Kidney (tissue), 14 donors: ENCODE measurements around the gene STK25. TPM values are rescaled to one million over a fixed set of nuclear protein-coding genes. Genes with fewer than 3 reads are reported as not detected.

Experiments used
- DNase-seq, 5 donors: peaks; one replicate each; pipeline ENCODE4 v3.0.0-alpha.2; 2013 to 2020
- FAIRE-seq: peaks from 2 replicates; lab custom pipeline; 2012; peaks lifted over from hg19 to GRCh38; lab: Jason Lieb, UNC
- H3K27ac ChIP-seq, 2 donors: one replicate each; pipeline ENCODE4 v1.7.0; 2013; ENCODE audit warnings: low read depth in 2 of 2, low read length in 2 of 2, inconsistent platforms in 1 of 2
- H3K27me3 ChIP-seq: one replicate; pipeline ENCODE4 v1.7.1; 2013; ENCODE audit warnings: low read length, inconsistent platforms; ENCODE audit not compliant: control insufficient read depth, insufficient read depth
- H3K36me3 ChIP-seq, 3 donors: one replicate each; pipeline versions ENCODE4 v1.7.0 to v1.7.1; 2013; ENCODE audit warnings: low read length in 3 of 3, control low read depth in 1 of 3, inconsistent platforms in 1 of 3; ENCODE audit not compliant: insufficient read depth in 3 of 3, control insufficient read depth in 2 of 3
- H3K4me1 ChIP-seq, 3 donors: one replicate each; pipeline versions ENCODE4 v1.7.0 to v1.7.1; 2013; ENCODE audit warnings: low read length in 3 of 3, inconsistent platforms in 1 of 3, low read depth in 1 of 3; ENCODE audit not compliant: control insufficient read depth in 2 of 3, insufficient read depth in 2 of 3
- H3K4me3 ChIP-seq, 3 donors: one replicate each; pipeline versions ENCODE4 v1.7.0 to v1.8.1; 2013; ENCODE audit warnings: low read length in 3 of 3, control low read depth in 1 of 3, inconsistent platforms in 1 of 3
- H3K9ac ChIP-seq, 3 donors: one replicate each; pipeline versions ENCODE4 v1.7.0 to v1.7.1; 2013; ENCODE audit warnings: low read length in 3 of 3, control low read depth in 1 of 3, inconsistent platforms in 1 of 3
- H3K9me3 ChIP-seq, 3 donors: one replicate each; pipeline versions ENCODE4 v1.7.0 to v1.7.1; 2013; ENCODE audit warnings: low read length in 3 of 3, control low read depth in 1 of 3, inconsistent platforms in 1 of 3; ENCODE audit not compliant: control insufficient read depth in 2 of 3, insufficient read depth in 1 of 3
- intact Hi-C: fragments of 100-400 bp; cut with DNase I; formaldehyde crosslinking; loops from one replicate; pipeline ENCODE4 v1.11.1; 2022
- polyA plus RNA-seq: library from polyadenylated mRNA; stranded (reverse); fragments of 350-450 nt; fragmentation: Illumina TruSeq; extraction: RNeasy Lipid Tissue Mini Kit (QIAGEN cat#74804); gene quantifications from one replicate; pipeline ENCODE4 v1.2.3, GENCODE V29; 2014; ENCODE audit warnings: low read depth, low replicate concordance; ENCODE audit not compliant: insufficient read depth
- total RNA-seq: library from RNA; stranded (reverse); fragmentation: NEBNext Ultra II Directional; extraction: Animal tissue kit (Norgen Biotek cat#: 25700); gene quantifications from one replicate; pipeline ENCODE4 v1.2.1, GENCODE V29; 2021
- TF ChIP-seq, protein P1 (sequence below): IDR thresholded peaks from 3 replicates; pipeline ENCODE4 v1.5.1; 2012; ENCODE audit warnings: mild to moderate bottlenecking, moderate library complexity, borderline replicate concordance; ENCODE audit not compliant: insufficient read depth; ENCODE audit errors: extremely low read depth
- donor health status: control.
- donor health status: control.
- donor health status: control.
- donor health status: control.
- donor health status: control.
- donor health status: DM: yes; HTN: yes; CAD: no.
- donor health status: Normal renal cell carcinoma (clear cell type).

Gene STK25
- total and polyA plus RNA-seq, 2 donors from 2014 or later = 119 to 151 TPM

DNA sequence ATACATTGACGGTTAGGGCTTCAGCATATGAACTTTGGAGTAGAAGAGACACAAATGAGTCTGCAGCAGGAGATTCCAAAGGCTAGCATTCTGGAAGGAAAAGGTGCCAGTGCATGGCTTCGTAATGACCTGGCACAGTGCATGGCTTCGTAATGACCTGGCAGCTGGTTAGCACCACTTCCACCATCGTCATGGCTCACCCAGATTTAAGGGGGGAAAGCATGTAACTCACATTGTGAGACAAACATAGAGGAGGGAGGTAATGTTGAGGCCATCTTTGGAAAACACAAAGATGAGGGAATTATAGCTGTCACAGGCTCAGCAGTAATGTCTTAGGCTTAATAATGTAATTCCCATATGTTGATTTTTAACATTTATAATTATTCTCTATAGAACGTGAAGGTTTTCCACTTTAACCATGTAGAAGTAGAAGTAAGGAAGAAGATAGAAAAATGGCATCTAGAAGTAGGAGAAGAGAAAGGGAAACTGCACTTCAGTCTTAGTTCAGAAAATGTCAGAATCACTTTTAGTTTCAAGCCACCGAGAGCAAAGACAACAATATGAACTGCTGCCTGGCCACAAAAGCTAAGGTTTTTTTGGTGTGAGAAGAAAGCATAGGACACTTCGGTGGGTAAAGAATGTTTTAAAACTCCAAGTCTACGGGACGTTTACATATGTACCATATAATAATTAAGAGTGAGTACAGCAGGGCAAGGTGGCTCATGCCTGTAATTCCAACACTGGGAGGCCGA is 6.8 kb upstream of the STK25 start:
- H3K4me1 ChIP-seq = no peaks in the 10 kb centered on the region
- DNase-seq = no peak
- H3K27ac ChIP-seq = no peak overlapping the region
- H3K9me3 ChIP-seq = peaks cover 0 to 1% (median 0%) of the 10 kb centered on the region in 3 donors
- FAIRE-seq = no peak
- TF ChIP-seq, protein P1, sequence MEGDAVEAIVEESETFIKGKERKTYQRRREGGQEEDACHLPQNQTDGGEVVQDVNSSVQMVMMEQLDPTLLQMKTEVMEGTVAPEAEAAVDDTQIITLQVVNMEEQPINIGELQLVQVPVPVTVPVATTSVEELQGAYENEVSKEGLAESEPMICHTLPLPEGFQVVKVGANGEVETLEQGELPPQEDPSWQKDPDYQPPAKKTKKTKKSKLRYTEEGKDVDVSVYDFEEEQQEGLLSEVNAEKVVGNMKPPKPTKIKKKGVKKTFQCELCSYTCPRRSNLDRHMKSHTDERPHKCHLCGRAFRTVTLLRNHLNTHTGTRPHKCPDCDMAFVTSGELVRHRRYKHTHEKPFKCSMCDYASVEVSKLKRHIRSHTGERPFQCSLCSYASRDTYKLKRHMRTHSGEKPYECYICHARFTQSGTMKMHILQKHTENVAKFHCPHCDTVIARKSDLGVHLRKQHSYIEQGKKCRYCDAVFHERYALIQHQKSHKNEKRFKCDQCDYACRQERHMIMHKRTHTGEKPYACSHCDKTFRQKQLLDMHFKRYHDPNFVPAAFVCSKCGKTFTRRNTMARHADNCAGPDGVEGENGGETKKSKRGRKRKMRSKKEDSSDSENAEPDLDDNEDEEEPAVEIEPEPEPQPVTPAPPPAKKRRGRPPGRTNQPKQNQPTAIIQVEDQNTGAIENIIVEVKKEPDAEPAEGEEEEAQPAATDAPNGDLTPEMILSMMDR = no peak
- H3K4me3 ChIP-seq = no peak overlapping the region
- intact Hi-C loops = no loop called here
- H3K36me3 ChIP-seq = no peaks in the 10 kb centered on the region
- H3K27me3 ChIP-seq = no peaks in the 10 kb centered on the region
- no peak overlapping the region for H3K9ac ChIP-seq

GRCh38 chr2:241514553-241514952 is 6.2 kb upstream of the STK25 start:
- no peak for FAIRE-seq

GRCh38 chr2:241511091-241511741 is 2.8 kb upstream of the STK25 start:
- no peak for FAIRE-seq
- intact Hi-C loops = no loop called here

More at GRCh38 chr2:241514553-241514952, 6.2 kb upstream of the STK25 start:
- Histone ChIP-seq H3K36me3 (no peaks in the 10 kb centered on the region), H3K27me3 (no peaks in the 10 kb centered on the region), H3K4me1 (peaks cover 0 to 2% (median 1%) of the 10 kb centered on the region in 3 donors), H3K4me3 (no peak overlapping the region), H3K9ac (no peak overlapping the region), H3K9me3 (peaks cover 0 to 1% (median 0%) of the 10 kb centered on the region in 3 donors), H3K27ac (no peak overlapping the region)
- TF ChIP-seq, protein P1 = no peak
- intact Hi-C loops = no loop called here
- DNase-seq = no peak

More at GRCh38 chr2:241511091-241511741, 2.8 kb upstream of the STK25 start:
- no peak for DNase-seq
- Histone ChIP-seq H3K27ac (no peak overlapping the region), H3K36me3 (no peaks in the 10 kb centered on the region), H3K4me1 (peaks cover 0 to 13% (median 4%) of the 10 kb centered on the region in 3 donors), H3K27me3 (no peaks in the 10 kb centered on the region), H3K9ac (no peak overlapping the region), H3K9me3 (no peaks in the 10 kb centered on the region), H3K4me3 (no peak overlapping the region)
- TF ChIP-seq, protein P1 = no peak
